ENCODE measurements around the gene DLK1.

Gene DLK1

GRCh38 chr14:100785338-100785615 is 58.6 kb downstream of the DLK1 start:
- no peak for TF ChIP-seq REST (IDR thresholded peaks at IDR 0.05; ENCODE audit: low read depth)
- TF ChIP-seq EP300 (IDR thresholded peaks at IDR 0.05; ENCODE audit: borderline replicate concordance): no peak
- no peak for TF ChIP-seq CEBPB (IDR thresholded peaks at IDR 0.05)
- no peak for TF ChIP-seq YY1 (IDR thresholded peaks at IDR 0.05; ENCODE audit: low read depth)
- no peak for TF ChIP-seq FOXM1 (IDR thresholded peaks at IDR 0.05; ENCODE audit: borderline replicate concordance, low read depth)
- TF ChIP-seq USF1 (IDR thresholded peaks at IDR 0.05): no peak
- TF ChIP-seq TEAD4 (IDR thresholded peaks at IDR 0.05): no peak
- TF ChIP-seq, protein P1, sequence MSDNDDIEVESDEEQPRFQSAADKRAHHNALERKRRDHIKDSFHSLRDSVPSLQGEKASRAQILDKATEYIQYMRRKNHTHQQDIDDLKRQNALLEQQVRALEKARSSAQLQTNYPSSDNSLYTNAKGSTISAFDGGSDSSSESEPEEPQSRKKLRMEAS (IDR thresholded peaks at IDR 0.05): no peak
- no peak for TF ChIP-seq CREB1 (IDR thresholded peaks at IDR 0.05; ENCODE audit: low read depth)
- TF ChIP-seq NFIC (IDR thresholded peaks at IDR 0.05): no peak
- no peak for TF ChIP-seq EGR1 (IDR thresholded peaks at IDR 0.05)
- no peak for TF ChIP-seq RAD21 (IDR thresholded peaks at IDR 0.05; ENCODE audit: low read depth)
- no peak for TF ChIP-seq TCF12 (IDR thresholded peaks at IDR 0.05; ENCODE audit: low read depth)
- no peak for TF ChIP-seq ZBTB7A (IDR thresholded peaks at IDR 0.05; ENCODE audit: low read depth)
- no peak for TF ChIP-seq TAF1 (IDR thresholded peaks at IDR 0.05; ENCODE audit: low read depth)

DNA sequence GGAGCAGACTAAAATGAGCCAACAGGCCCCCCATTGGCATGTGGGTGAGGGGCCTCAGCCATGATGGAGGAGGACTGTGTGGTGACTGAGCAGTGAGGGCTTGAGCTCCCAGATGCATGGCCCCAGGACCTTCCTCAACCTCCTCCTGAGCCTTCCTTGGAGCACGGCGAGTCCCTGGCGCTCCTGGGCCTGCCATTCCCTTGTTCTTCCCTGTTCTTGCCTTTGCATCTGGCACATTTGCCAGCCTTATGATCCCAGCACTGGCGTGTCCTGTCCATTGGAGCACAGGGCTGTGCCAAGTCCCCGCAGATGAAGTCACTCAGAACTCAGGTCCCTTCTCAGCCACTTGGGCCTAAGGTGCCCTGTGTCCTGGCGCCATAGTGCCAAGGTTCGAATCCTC is 58.9 kb downstream of the DLK1 start:
- TF ChIP-seq REST (IDR thresholded peaks at IDR 0.05; ENCODE audit: low read depth): no peak
- TF ChIP-seq YY1 (IDR thresholded peaks at IDR 0.05; ENCODE audit: low read depth): no peak
- TF ChIP-seq TEAD4 (IDR thresholded peaks at IDR 0.05): no peak
- TF ChIP-seq, protein P1 (IDR thresholded peaks at IDR 0.05): no peak
- TF ChIP-seq EP300 (IDR thresholded peaks at IDR 0.05; ENCODE audit: borderline replicate concordance): no peak
- no peak for TF ChIP-seq ZBTB7A (IDR thresholded peaks at IDR 0.05; ENCODE audit: low read depth)
- no peak for TF ChIP-seq RAD21 (IDR thresholded peaks at IDR 0.05; ENCODE audit: low read depth)
- TF ChIP-seq CEBPB (IDR thresholded peaks at IDR 0.05): no peak
- no peak for TF ChIP-seq EGR1 (IDR thresholded peaks at IDR 0.05)
- TF ChIP-seq TCF12 (IDR thresholded peaks at IDR 0.05; ENCODE audit: low read depth): no peak
- TF ChIP-seq USF1 (IDR thresholded peaks at IDR 0.05): no peak
- no peak for TF ChIP-seq TAF1 (IDR thresholded peaks at IDR 0.05; ENCODE audit: low read depth)
- TF ChIP-seq NFIC (IDR thresholded peaks at IDR 0.05): no peak
- no peak for TF ChIP-seq CREB1 (IDR thresholded peaks at IDR 0.05; ENCODE audit: low read depth)
- no peak for TF ChIP-seq FOXM1 (IDR thresholded peaks at IDR 0.05; ENCODE audit: borderline replicate concordance, low read depth)

- TF ChIP-seq EP300 (IDR thresholded peaks at IDR 0.05; ENCODE audit: borderline replicate concordance) (no peak), TEAD4 (IDR thresholded peaks at IDR 0.05) (no peak), EGR1 (IDR thresholded peaks at IDR 0.05) (no peak), CEBPB (IDR thresholded peaks at IDR 0.05) (no peak), RAD21 (IDR thresholded peaks at IDR 0.05; ENCODE audit: low read depth) (no peak), CREB1 (IDR thresholded peaks at IDR 0.05; ENCODE audit: low read depth) (no peak), ZBTB7A (IDR thresholded peaks at IDR 0.05; ENCODE audit: low read depth) (no peak), TCF12 (IDR thresholded peaks at IDR 0.05; ENCODE audit: low read depth) (no peak), TAF1 (IDR thresholded peaks at IDR 0.05; ENCODE audit: low read depth) (no peak), REST (IDR thresholded peaks at IDR 0.05; ENCODE audit: low read depth) (no peak), FOXM1 (IDR thresholded peaks at IDR 0.05; ENCODE audit: borderline replicate concordance, low read depth) (no peak), USF1 (IDR thresholded peaks at IDR 0.05) (no peak), YY1 (IDR thresholded peaks at IDR 0.05; ENCODE audit: low read depth) (no peak), NFIC (IDR thresholded peaks at IDR 0.05) (no peak)
- TF ChIP-seq, protein P1 (IDR thresholded peaks at IDR 0.05): no peak
These were observed 59.4 kb downstream of the DLK1 start for GRCh38 chr14:100786131-100786530.
